IPS-18a (cell line): ENCODE data around the gene NUP160.
"Not testable (repeated sequence)": the region's sequence is repeated elsewhere in the genome, so short reads cannot be mapped to it uniquely, and the experiment has no call there.

Experiments used
- H3K27ac ChIP-seq: one replicate; pipeline ENCODE4 v1.5.1; 2013; ENCODE audit warnings: low read length
- H3K27me3 ChIP-seq: one replicate; pipeline ENCODE4 v1.6.1; 2013; ENCODE audit warnings: mild to moderate bottlenecking, low read length; ENCODE audit not compliant: control insufficient read depth, insufficient read depth
- H3K36me3 ChIP-seq: one replicate; pipeline ENCODE4 v1.6.1; 2013; ENCODE audit warnings: low read depth, low read length; ENCODE audit not compliant: control insufficient read depth
- H3K4me1 ChIP-seq: one replicate; pipeline ENCODE4 v1.6.1; 2013; ENCODE audit warnings: low read depth, low read length; ENCODE audit not compliant: control insufficient read depth
- H3K4me3 ChIP-seq: one replicate; pipeline ENCODE4 v1.5.1; 2013; ENCODE audit warnings: low read length
- H3K9ac ChIP-seq: one replicate; pipeline ENCODE4 v1.6.1; 2013; ENCODE audit warnings: mild to moderate bottlenecking, low read length, moderate library complexity
- H3K9me3 ChIP-seq: one replicate; pipeline ENCODE4 v1.6.1; 2013; ENCODE audit warnings: low read depth, low read length; ENCODE audit not compliant: control insufficient read depth

Gene NUP160

DNA sequence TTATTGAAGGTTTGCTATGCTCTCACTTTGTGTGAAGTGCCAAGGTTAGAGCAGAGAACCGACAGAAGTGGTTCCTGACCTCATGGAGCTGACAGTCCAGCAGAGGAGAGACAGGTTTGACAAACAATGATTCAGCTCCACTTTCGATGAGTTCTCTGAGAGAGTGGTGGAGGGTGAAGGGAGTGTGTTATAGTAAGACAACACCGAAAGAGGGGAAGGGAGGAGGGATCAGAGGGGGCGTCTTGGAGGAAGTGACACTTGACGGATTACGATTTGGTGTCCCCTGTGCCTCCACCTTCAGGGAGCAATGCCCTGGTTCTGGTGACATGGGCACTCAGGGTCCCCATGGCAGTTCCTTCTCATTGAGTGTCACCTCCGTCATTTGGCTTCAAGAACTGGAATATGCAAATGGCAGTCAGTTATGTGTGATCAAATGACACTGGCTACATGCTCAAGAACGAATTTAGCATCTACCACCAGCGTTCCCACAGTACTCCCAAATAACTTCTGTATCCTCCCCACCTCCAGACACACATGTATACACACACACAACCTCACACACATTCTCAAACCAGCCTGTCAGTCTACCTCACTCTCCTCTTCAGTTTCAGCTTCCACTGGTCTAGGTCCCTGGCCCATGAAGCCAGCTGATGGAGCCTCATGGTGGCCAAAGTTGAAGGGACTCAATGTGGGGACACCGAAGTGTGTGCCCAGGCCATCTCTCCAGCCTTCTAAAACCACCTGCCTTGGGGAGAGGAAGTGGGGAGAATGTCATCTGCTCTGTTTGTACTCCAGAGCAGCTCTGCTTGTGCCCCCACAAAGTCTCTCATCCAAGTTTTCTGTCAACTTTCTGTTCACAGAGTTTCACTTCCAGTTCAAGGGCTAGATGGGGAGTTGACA lies 31.4 kb upstream of the NUP160 start:
- Histone ChIP-seq H3K36me3 (no peaks in the 10 kb centered on the region), H3K27ac (no peak overlapping the region)

DNA sequence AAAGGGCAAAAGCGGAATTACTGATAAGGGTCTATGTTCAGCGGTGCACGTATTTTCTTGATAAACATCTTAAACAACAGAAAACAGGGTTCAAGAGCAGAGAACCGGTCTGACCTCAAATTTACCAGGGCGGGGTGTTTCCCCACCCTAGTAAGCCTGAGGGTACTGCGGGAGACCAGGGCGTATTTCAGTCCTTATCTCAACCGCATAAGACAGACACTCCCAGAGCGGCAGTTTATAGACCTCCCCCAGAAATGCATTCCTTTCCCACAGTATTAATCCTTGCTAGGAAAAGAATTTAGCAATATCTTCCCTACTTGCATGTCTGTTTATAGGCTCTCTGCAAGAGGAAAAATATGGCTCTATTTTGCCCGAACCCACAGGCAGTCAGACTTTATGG lies 27.7 kb upstream of the NUP160 start:
- not testable (repeated sequence) for H3K27me3 ChIP-seq, H3K36me3 ChIP-seq, H3K27ac ChIP-seq, H3K4me3 ChIP-seq, H3K9me3 ChIP-seq, H3K9ac ChIP-seq, H3K4me1 ChIP-seq

More for the DNA sequence above, 31.4 kb upstream of the NUP160 start:
- no peaks in the 10 kb centered on the region for H3K4me1 ChIP-seq
- no peak overlapping the region for H3K4me3 ChIP-seq
- H3K27me3 ChIP-seq = no peaks in the 10 kb centered on the region
- no peak overlapping the region for H3K9ac ChIP-seq
- H3K9me3 ChIP-seq = peaks cover 8% of the 10 kb centered on the region

GRCh38 chr11:47870404-47870803 lies 22.3 kb upstream of the NUP160 start:
- H3K9ac ChIP-seq = no peak overlapping the region
- no peaks in the 10 kb centered on the region for H3K36me3 ChIP-seq
- no peaks in the 10 kb centered on the region for H3K27me3 ChIP-seq
- H3K4me3 ChIP-seq = no peak overlapping the region
- H3K27ac ChIP-seq = no peak overlapping the region
- H3K4me1 ChIP-seq = no peaks in the 10 kb centered on the region
- no peaks in the 10 kb centered on the region for H3K9me3 ChIP-seq

GRCh38 chr11:47869544-47870393 lies 21.6 kb upstream of the NUP160 start:
- Histone ChIP-seq H3K27me3 (no peaks in the 10 kb centered on the region), H3K36me3 (no peaks in the 10 kb centered on the region), H3K9ac (no peak overlapping the region), H3K9me3 (no peaks in the 10 kb centered on the region), H3K4me3 (no peak overlapping the region), H3K27ac (no peak overlapping the region), H3K4me1 (no peaks in the 10 kb centered on the region)

DNA sequence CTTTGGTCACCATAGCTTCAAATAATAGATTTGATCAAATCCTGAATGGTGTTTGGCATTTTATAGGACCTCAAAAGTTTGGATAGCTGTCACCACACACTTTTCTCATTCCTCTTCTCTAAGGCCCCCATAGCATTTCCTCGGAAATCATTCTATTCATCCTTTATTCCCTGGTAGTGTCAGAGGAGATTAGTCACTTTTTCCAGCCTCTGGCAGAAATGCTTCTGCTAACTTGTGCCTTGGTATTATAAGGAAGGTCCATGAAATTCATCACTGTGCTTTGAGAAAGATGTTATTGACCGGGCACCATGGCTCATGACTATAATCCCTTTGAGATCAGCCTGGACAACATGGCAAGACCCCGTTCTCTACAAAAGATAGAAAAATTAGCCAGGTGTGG lies 19.7 kb upstream of the NUP160 start:
- no peak overlapping the region for H3K9ac ChIP-seq
- no peak overlapping the region for H3K27ac ChIP-seq
- H3K36me3 ChIP-seq = no peaks in the 10 kb centered on the region
- no peak overlapping the region for H3K4me3 ChIP-seq
- H3K9me3 ChIP-seq = no peaks in the 10 kb centered on the region
- no peaks in the 10 kb centered on the region for H3K27me3 ChIP-seq
- no peaks in the 10 kb centered on the region for H3K4me1 ChIP-seq

GRCh38 chr11:47866892-47867291 lies 18.7 kb upstream of the NUP160 start:
- H3K4me3 ChIP-seq, H3K36me3 ChIP-seq, H3K27me3 ChIP-seq, H3K4me1 ChIP-seq, H3K9me3 ChIP-seq, H3K9ac ChIP-seq, H3K27ac ChIP-seq: not testable (repeated sequence)

- Histone ChIP-seq H3K4me1 (no peaks in the 10 kb centered on the region), H3K4me3 (no peak overlapping the region), H3K27ac (no peak overlapping the region), H3K9ac (no peak overlapping the region), H3K36me3 (no peaks in the 10 kb centered on the region), H3K27me3 (no peaks in the 10 kb centered on the region), H3K9me3 (no peaks in the 10 kb centered on the region)
Measured at GRCh38 chr11:47864901-47865300, 16.8 kb upstream of the NUP160 start.

DNA sequence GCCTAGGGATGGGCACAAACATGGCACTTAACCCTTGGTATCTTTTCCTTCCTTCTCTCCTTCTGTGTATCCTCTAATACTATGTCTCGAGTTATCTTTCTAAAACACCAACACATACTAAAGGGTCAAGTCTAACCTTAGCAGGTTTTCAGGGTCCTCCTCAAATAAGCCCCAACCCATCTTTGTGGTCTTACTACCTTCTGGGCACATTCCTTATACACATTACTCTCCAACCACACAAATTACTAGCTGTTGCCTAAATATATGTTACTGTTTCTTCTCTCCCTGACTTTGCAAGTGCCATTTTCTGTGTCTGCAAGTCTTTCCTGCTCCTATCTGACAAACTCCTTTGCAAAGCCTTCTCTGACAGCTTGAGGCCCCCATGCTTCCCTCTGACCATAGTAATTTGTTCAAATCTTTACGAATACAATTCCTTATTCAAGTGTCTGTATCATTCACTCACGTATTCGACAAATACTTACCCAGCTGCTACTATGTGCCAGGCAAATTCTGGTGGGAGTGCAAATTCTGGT lies 15.8 kb upstream of the NUP160 start:
- Histone ChIP-seq H3K27ac (no peak overlapping the region), H3K4me3 (no peak overlapping the region), H3K9ac (no peak overlapping the region), H3K9me3 (no peaks in the 10 kb centered on the region), H3K36me3 (no peaks in the 10 kb centered on the region), H3K4me1 (no peaks in the 10 kb centered on the region), H3K27me3 (no peaks in the 10 kb centered on the region)

GRCh38 chr11:47863189-47863897 lies 15.2 kb upstream of the NUP160 start:
- Histone ChIP-seq H3K27ac (no peak overlapping the region), H3K4me3 (no peak overlapping the region), H3K4me1 (no peaks in the 10 kb centered on the region), H3K9ac (no peak overlapping the region), H3K9me3 (no peaks in the 10 kb centered on the region), H3K27me3 (no peaks in the 10 kb centered on the region), H3K36me3 (no peaks in the 10 kb centered on the region)

GRCh38 chr11:47861728-47862127 lies 13.6 kb upstream of the NUP160 start:
- no peaks in the 10 kb centered on the region for H3K27me3 ChIP-seq
- H3K9me3 ChIP-seq = no peaks in the 10 kb centered on the region
- no peak overlapping the region for H3K9ac ChIP-seq
- H3K4me1 ChIP-seq = no peaks in the 10 kb centered on the region
- H3K4me3 ChIP-seq = no peak overlapping the region
- H3K36me3 ChIP-seq = no peaks in the 10 kb centered on the region
- no peak overlapping the region for H3K27ac ChIP-seq

DNA sequence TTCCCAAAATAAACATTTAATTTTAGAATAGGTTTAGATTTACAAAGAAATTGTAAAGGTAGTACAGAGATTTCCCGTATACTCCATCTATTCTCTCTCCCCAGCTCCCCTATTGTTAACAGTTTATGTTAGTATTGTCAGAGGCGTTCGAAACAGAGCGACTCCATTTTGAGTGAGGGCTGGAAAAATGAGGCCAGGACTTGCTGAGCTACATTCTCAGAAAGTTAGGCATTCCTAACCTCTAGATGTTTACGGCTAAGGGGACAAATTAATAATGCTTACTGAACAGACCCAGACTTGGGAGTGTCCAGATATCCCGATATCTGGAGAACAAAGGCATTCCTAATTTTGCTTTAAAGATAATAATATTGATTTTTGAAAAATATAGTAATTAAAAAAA lies 12.4 kb upstream of the NUP160 start:
- H3K9ac ChIP-seq = no peak overlapping the region
- no peaks in the 10 kb centered on the region for H3K36me3 ChIP-seq
- H3K4me1 ChIP-seq = no peaks in the 10 kb centered on the region
- no peak overlapping the region for H3K27ac ChIP-seq
- no peak overlapping the region for H3K4me3 ChIP-seq
- no peaks in the 10 kb centered on the region for H3K9me3 ChIP-seq
- H3K27me3 ChIP-seq = no peaks in the 10 kb centered on the region
